IMR-90 (cell line): Measurements from ENCODE around the gene AMBRA1. TPM values are rescaled to one million over a fixed set of nuclear protein-coding genes. Genes with fewer than 3 reads are reported as not detected.

ENCODE experiments used
- ATAC-seq: fragments of 200-7000 bp; cut with Tn5 transposase; 2 replicates; pipeline ENCODE4 v1.9.1; 2020; ENCODE audit warnings: low read depth, mild to moderate bottlenecking, moderate library complexity
- BruUV-seq: library from RNA; stranded (reverse); fragments of 400-500 nt; replicated peaks from 2 replicates; lab custom pipeline; 2021; lab: Mats Ljungman, UMichigan
- CTCF ChIA-PET: fragments of 300-600 bp; formaldehyde crosslinking; extraction: SDS; loops from one replicate; lab custom pipeline; 2021; ENCODE audit warnings: antibody characterized with exemption; lab: Yijun Ruan, JAX
- POLR2A ChIA-PET: fragments of 300-600 bp; sonication (Branson Sonifier 250); formaldehyde crosslinking; loops from one replicate; lab custom pipeline; 2022; ENCODE audit warnings: antibody characterized with exemption; ENCODE audit not compliant: unreplicated experiment; lab: Charles Lee
- DNase-seq: peaks from one replicate; pipeline ENCODE4 v3.0.0; 2013
- H2AFZ ChIP-seq: replicated peaks from 2 replicates; pipeline ENCODE3; 2013; ENCODE audit warnings: low read length, mild to moderate bottlenecking; ENCODE audit not compliant: poor library complexity
- H2AK5ac ChIP-seq: 2 replicates; pipeline ENCODE4 v1.6.1; 2013; ENCODE audit warnings: low read depth, low read length, inconsistent platforms
- H2AK9ac ChIP-seq: replicated peaks from 2 replicates; pipeline ENCODE3; 2013; ENCODE audit warnings: mild to moderate bottlenecking, low read depth, low read length, moderate library complexity; ENCODE audit not compliant: poor library complexity
- H2BK120ac ChIP-seq: 2 replicates; pipeline ENCODE4 v1.6.1; 2013; ENCODE audit warnings: low read depth, low read length, inconsistent platforms
- H2BK15ac ChIP-seq: 3 replicates; pipeline ENCODE4 v1.6.1; 2013; ENCODE audit warnings: low read depth, low read length, inconsistent platforms
- H2BK20ac ChIP-seq: 2 replicates; pipeline ENCODE4 v1.6.1; 2013; ENCODE audit warnings: low read depth, mild to moderate bottlenecking, inconsistent platforms, low read length, moderate library complexity
- H2BK5ac ChIP-seq: 2 replicates; pipeline ENCODE4 v1.6.1; 2013; ENCODE audit warnings: mild to moderate bottlenecking, low read depth, low read length, inconsistent platforms; ENCODE audit not compliant: poor library complexity, severe bottlenecking
- H3K14ac ChIP-seq: replicated peaks from 2 replicates; pipeline ENCODE4 v1.6.1; 2013; ENCODE audit warnings: low read depth, low read length, inconsistent platforms
- H3K18ac ChIP-seq: 2 replicates; pipeline ENCODE4 v1.6.1; 2013; ENCODE audit warnings: low read depth, low read length, control low read depth
- H3K23ac ChIP-seq: 2 replicates; pipeline ENCODE4 v1.6.1; 2013; ENCODE audit warnings: low read depth, low read length, inconsistent platforms
- H3K27ac ChIP-seq: 2 replicates; pipeline ENCODE4 v1.5.1; 2013; ENCODE audit warnings: mild to moderate bottlenecking, control low read depth, low read length; ENCODE audit not compliant: insufficient read depth
- H3K27me3 ChIP-seq: 2 replicates; pipeline ENCODE4 v1.6.1; 2013; ENCODE audit warnings: low read length; ENCODE audit not compliant: control insufficient read depth, insufficient read depth
- H3K36me3 ChIP-seq: 2 replicates; pipeline ENCODE4 v1.6.1; 2013; ENCODE audit warnings: low read length, mixed read lengths; ENCODE audit not compliant: control insufficient read depth, insufficient read depth
- H3K4ac ChIP-seq: 2 replicates; pipeline ENCODE4 v1.6.1; 2013; ENCODE audit warnings: low read depth, low read length, inconsistent platforms
- H3K4me1 ChIP-seq: 2 replicates; pipeline ENCODE4 v1.6.1; 2013; ENCODE audit warnings: low read length, mixed read lengths; ENCODE audit not compliant: control insufficient read depth, insufficient read depth
- H3K4me2 ChIP-seq: 2 replicates; pipeline ENCODE4 v1.6.1; 2013; ENCODE audit warnings: low read depth, mild to moderate bottlenecking, control low read depth, low read length, moderate library complexity
- H3K4me3 ChIP-seq: 2 replicates; pipeline ENCODE4 v1.5.1; 2013; ENCODE audit warnings: low read depth, mild to moderate bottlenecking, control low read depth, low read length, moderate library complexity; ENCODE audit not compliant: insufficient read depth
- H3K56ac ChIP-seq: 2 replicates; pipeline ENCODE4 v1.6.1; 2013; ENCODE audit warnings: low read length, inconsistent platforms; ENCODE audit not compliant: insufficient read depth; ENCODE audit errors: extremely low read depth
- H3K79me1 ChIP-seq, 2 experiments: 2 replicates each; pipeline ENCODE4 v1.6.1; 2013; ENCODE audit warnings: low read length in 2 of 2, inconsistent platforms in 1 of 2, low read depth in 1 of 2
- H3K9ac ChIP-seq: 2 replicates; pipeline ENCODE4 v1.6.1; 2013; ENCODE audit warnings: low read depth, low read length, control low read depth
- H3K9me1 ChIP-seq: 2 replicates; pipeline ENCODE4 v1.6.1; 2013; ENCODE audit warnings: low read length, inconsistent platforms; ENCODE audit not compliant: insufficient read depth
- H3K9me3 ChIP-seq: 2 replicates; pipeline ENCODE4 v1.6.1; 2013; ENCODE audit warnings: low read length; ENCODE audit not compliant: control insufficient read depth, insufficient read depth
- H4K20me1 ChIP-seq: 2 replicates; pipeline ENCODE4 v1.6.1; 2013; ENCODE audit warnings: low read length, inconsistent platforms; ENCODE audit not compliant: insufficient read depth
- H4K5ac ChIP-seq: 2 replicates; pipeline ENCODE4 v1.6.1; 2013; ENCODE audit warnings: mild to moderate bottlenecking, low read depth, low read length, control low read depth
- H4K8ac ChIP-seq, 2 experiments: 2 replicates each; pipeline ENCODE4 v1.6.1; 2013; ENCODE audit warnings: low read depth in 2 of 2, low read length in 2 of 2, control low read depth in 1 of 2, inconsistent platforms in 1 of 2
- H4K91ac ChIP-seq: 2 replicates; pipeline ENCODE4 v1.6.1; 2013; ENCODE audit warnings: low read depth, low read length, inconsistent platforms; ENCODE audit not compliant: insufficient read depth
- ELK1 ChIP-seq: fragments of 150-350 bp; IDR thresholded peaks from 2 replicates; pipeline ENCODE4 v1.6.1; 2016; ENCODE audit warnings: low read depth, mild to moderate bottlenecking, low read length, moderate library complexity, borderline replicate concordance
- MAZ ChIP-seq: IDR thresholded peaks from 2 replicates; pipeline ENCODE4 v1.6.1; 2012; ENCODE audit warnings: low read depth, mild to moderate bottlenecking, low read length, improper control_type of control experiment, moderate library complexity, borderline replicate concordance
- RAD21 ChIP-seq: IDR thresholded peaks from 2 replicates; pipeline ENCODE4 v1.6.1; 2012; ENCODE audit warnings: low read length, improper control_type of control experiment
- dilution Hi-C: fragments of 300-500 bp; cut with HindIII; formaldehyde crosslinking; loops from one replicate; pipeline ENCODE4 v1.14.3; 2018; ENCODE audit warnings: low sequenced_read_pairs; ENCODE audit not compliant: unreplicated experiment
- in situ Hi-C: fragments of 300-500 bp; cut with MboI; formaldehyde crosslinking; loops from 3 replicates; pipeline ENCODE4 v1.14.3; 2019; ENCODE audit warnings: low sequenced_read_pairs, inconsistent platforms, mixed read lengths
- intact Hi-C: fragments of 100-400 bp; cut with micrococcal nuclease; formaldehyde crosslinking; loops from 2 replicates; pipeline ENCODE4 v1.10.0; 2022
- polyA plus RNA-seq, 3 experiments: library from polyadenylated mRNA; depleted of rRNA; stranded (reverse); fragments of >200 nt; gene quantifications; 2 replicates each; pipeline ENCODE4 v1.2.3, GENCODE V29; 2012; ENCODE audit warnings: low replicate concordance in 1 of 3
- total RNA-seq: library from RNA; depleted of rRNA; stranded (reverse); fragments of >200 nt; gene quantifications from 2 replicates; pipeline ENCODE4 v1.2.3, GENCODE V29; 2012

The AMBRA1 gene
- total and polyA plus RNA-seq, 2 of the 4 experiments (the other 2 are of a cell fraction): 9.4 to 18.3 TPM

GRCh38 chr11:46491661-46492330 lies 102.0 kb downstream of the AMBRA1 start (continued):
- no peak for TF ChIP-seq MAZ

- H4K20me1 ChIP-seq: peaks cover 14% of the 10 kb centered on the region; the same call in 1 of the 2 replicates
- H2BK20ac ChIP-seq: no peak overlapping the region
- H4K91ac ChIP-seq: no peak overlapping the region
- intact Hi-C loops (loop anchor here (2.0 kb wide), 3 partner anchors 14 to 48 kb away; no protein-coding TSS in a partner anchor), dilution Hi-C loops (no loop called here), in situ Hi-C loops (no loop called here)
- no peak overlapping the region for H3K23ac ChIP-seq
- H2AK9ac ChIP-seq: no peak overlapping the region
- CTCF ChIA-PET: interaction anchor here (0.9 to 2.0 kb wide), 11 partner anchors 8 to 59 kb away, joined by 3 to 9 read pairs (median 4); no protein-coding TSS in a partner anchor
- no peak overlapping the region for H3K14ac ChIP-seq
- H2BK15ac ChIP-seq: no peak overlapping the region
- BruUV-seq: no TSS peak
- no peak overlapping the region for H3K4me2 ChIP-seq
- H3K27ac ChIP-seq: no peak overlapping the region
- H3K4ac ChIP-seq: no peak overlapping the region
- H3K18ac ChIP-seq: no peak overlapping the region
- no peak overlapping the region for H4K5ac ChIP-seq
- H3K4me1 ChIP-seq: peaks cover 5% of the 10 kb centered on the region
- TF ChIP-seq RAD21: no peak
- no peak for TF ChIP-seq ELK1
- no peak overlapping the region for H2AFZ ChIP-seq
- no peaks in the 10 kb centered on the region for H3K9me3 ChIP-seq
- H4K8ac ChIP-seq: no peak overlapping the region
- H3K9me1 ChIP-seq: no peaks in the 10 kb centered on the region
- no peak overlapping the region for H3K56ac ChIP-seq
- no peaks in the 10 kb centered on the region for H3K27me3 ChIP-seq
- H3K4me3 ChIP-seq: no peak overlapping the region
- peaks cover 10% of the 10 kb centered on the region for H3K36me3 ChIP-seq
- ATAC-seq: no peak
- peaks cover 3 to 35% of the 10 kb centered on the region in 2 experiments; a peak in 3 of 4 replicates for H3K79me1 ChIP-seq
- H2BK5ac ChIP-seq: no peak overlapping the region
- POLR2A ChIA-PET: no interaction called here
- no peak overlapping the region for H3K9ac ChIP-seq
- no peak overlapping the region for H2BK120ac ChIP-seq
- no peak overlapping the region for H2AK5ac ChIP-seq
- DNase-seq: peak; percentile 46
Observed at GRCh38 chr11:46490666-46491065, 103.2 kb downstream of the AMBRA1 start.
